PC-9 (cell line): ENCODE results near the gene TRAPPC12.

Experiments
- EZH2 ChIP-seq: fragments of 200-600 bp; sonication (generic); IDR thresholded peaks from 2 replicates; pipeline ENCODE4 v1.8.0; 2017; ENCODE audit warnings: antibody characterized with exemption, low read depth
- TF ChIP-seq, protein P1 (sequence below): fragments of 200-600 bp; sonication (generic); conservative IDR thresholded peaks from 2 replicates; pipeline ENCODE4 v1.6.1; 2017; ENCODE audit warnings: mixed run types, antibody characterized with exemption, mild to moderate bottlenecking, moderate library complexity

GRCh38 chr2:3414133-3414860, 34.8 kb downstream of the TRAPPC12 start:
- TF ChIP-seq, protein P1, sequence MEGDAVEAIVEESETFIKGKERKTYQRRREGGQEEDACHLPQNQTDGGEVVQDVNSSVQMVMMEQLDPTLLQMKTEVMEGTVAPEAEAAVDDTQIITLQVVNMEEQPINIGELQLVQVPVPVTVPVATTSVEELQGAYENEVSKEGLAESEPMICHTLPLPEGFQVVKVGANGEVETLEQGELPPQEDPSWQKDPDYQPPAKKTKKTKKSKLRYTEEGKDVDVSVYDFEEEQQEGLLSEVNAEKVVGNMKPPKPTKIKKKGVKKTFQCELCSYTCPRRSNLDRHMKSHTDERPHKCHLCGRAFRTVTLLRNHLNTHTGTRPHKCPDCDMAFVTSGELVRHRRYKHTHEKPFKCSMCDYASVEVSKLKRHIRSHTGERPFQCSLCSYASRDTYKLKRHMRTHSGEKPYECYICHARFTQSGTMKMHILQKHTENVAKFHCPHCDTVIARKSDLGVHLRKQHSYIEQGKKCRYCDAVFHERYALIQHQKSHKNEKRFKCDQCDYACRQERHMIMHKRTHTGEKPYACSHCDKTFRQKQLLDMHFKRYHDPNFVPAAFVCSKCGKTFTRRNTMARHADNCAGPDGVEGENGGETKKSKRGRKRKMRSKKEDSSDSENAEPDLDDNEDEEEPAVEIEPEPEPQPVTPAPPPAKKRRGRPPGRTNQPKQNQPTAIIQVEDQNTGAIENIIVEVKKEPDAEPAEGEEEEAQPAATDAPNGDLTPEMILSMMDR, result no peak
- no peak for TF ChIP-seq EZH2
